Transverse colon (tissue), 4 donors: ENCODE measurements around the gene TAP1. TPM values are rescaled to one million over a fixed set of nuclear protein-coding genes. Genes with fewer than 3 reads are reported as not detected.

Experiments used
- DNase-seq: peaks from one replicate; pipeline ENCODE4 v3.0.0-alpha.2; 2019
- H3K27ac ChIP-seq, 4 donors: fragments of 200-600 bp; sonication (generic); 2 replicates each; pipeline ENCODE4 v1.5.1; 2016 to 2018; ENCODE audit warnings: inconsistent platforms in 4 of 4
- H3K27me3 ChIP-seq: fragments of 200-600 bp; sonication (generic); 2 replicates; pipeline ENCODE4 v1.5.1; 2017; ENCODE audit warnings: inconsistent platforms
- H3K36me3 ChIP-seq, 4 donors: fragments of 200-600 bp; sonication (generic); 2 replicates each; pipeline ENCODE4 v1.5.1; 2017 to 2019; ENCODE audit warnings: inconsistent platforms in 4 of 4
- H3K4me1 ChIP-seq, 4 donors: fragments of 200-600 bp; sonication (generic); 2 replicates each; pipeline ENCODE4 v1.5.1; 2017 to 2020; ENCODE audit warnings: inconsistent platforms in 4 of 4
- H3K4me3 ChIP-seq, 4 donors: fragments of 200-600 bp; sonication (generic); 1 replicate in 1 of 4; 2 replicates in 3 of 4; pipeline versions ENCODE4 v1.5.1 to v1.6.1; 2017 to 2019; ENCODE audit warnings: inconsistent platforms in 4 of 4
- H3K9me3 ChIP-seq, 2 donors: fragments of 200-600 bp; sonication (generic); 2 replicates each; pipeline ENCODE4 v1.5.1; 2017 to 2019; ENCODE audit warnings: inconsistent platforms in 2 of 2
- CTCF ChIP-seq, 5 experiments: fragments of 200-600 bp in 3 of 5; fragments of 450-650 bp in 2 of 5; sonication (generic) in 3 of 5; IDR thresholded peaks; 1 replicate in 2 of 5; 2 replicates in 3 of 5; pipeline ENCODE4 v1.5.1; 2016 to 2017; ENCODE audit warnings: antibody characterized with exemption in 5 of 5, inconsistent platforms in 3 of 5, mild to moderate bottlenecking in 2 of 5, moderate library complexity in 1 of 5
- EP300 ChIP-seq: sonication (generic); formaldehyde crosslinking; IDR thresholded peaks from one replicate; pipeline ENCODE4 v1.6.1; 2017; ENCODE audit warnings: antibody characterized with exemption, low read depth
- POLR2A ChIP-seq: fragments of 450-650 bp; IDR thresholded peaks from one replicate; pipeline ENCODE4 v1.6.1; 2016; ENCODE audit warnings: antibody characterized with exemption, mild to moderate bottlenecking, moderate library complexity
- POLR2AphosphoS5 ChIP-seq, 3 donors: sonication (generic); formaldehyde crosslinking; IDR thresholded peaks; one replicate each; pipeline ENCODE4 v1.6.1; 2016; ENCODE audit warnings: antibody characterized with exemption in 3 of 3
- WGBS, 2 donors: methylation state at CpG; one replicate each; pipeline ENCODE4 v1.1.5; 2018; ENCODE audit warnings: low coverage in 1 of 2; 5-methylcytosine and 5-hydroxymethylcytosine counted together
- in situ Hi-C, 4 donors: fragments of 200-750 bp; cut with MboI; loops; one replicate each; pipeline versions ENCODE4 v1.15.0 to v1.15.1; 2017; ENCODE audit warnings: low sequenced_read_pairs in 3 of 4, low pct_ligation_motif_present in 1 of 4, low pct_unique_long_range_greater_than_20kb in 1 of 4
- intact Hi-C: fragments of 100-400 bp; cut with DNase I; formaldehyde crosslinking; loops from one replicate; pipeline ENCODE4 v1.15.1; 2023; ENCODE audit warnings: low total_unique reads
- small RNA-seq, 4 donors: library from RNA; depleted of rRNA; stranded (forward); fragments of <200 nt; gene quantifications; one replicate each; pipeline ENCODE3, GENCODE V24; 2016
- total RNA-seq, 4 donors: library from RNA; depleted of rRNA; stranded (reverse); fragments of >200 nt; gene quantifications; one replicate each; pipeline ENCODE4 v1.1.0, GENCODE V29; 2016

The TAP1 gene
- total RNA-seq, 4 donors from 2014 or later = 63.2 to 87.9 (median 75.3) TPM

GRCh38 chr6:32796848-32797776 lies 56.4 kb downstream of the TAP1 start:
- in situ Hi-C loops = loop anchor here (5.0 to 25.0 kb wide), 4 partner anchors 102 to 560 kb away; no protein-coding TSS in a partner anchor
- peak overlapping the region in 1 of 4 donors; percentile 19 for H3K4me3 ChIP-seq

More at GRCh38 chr6:32796848-32797776, 56.4 kb downstream of the TAP1 start:
- Histone ChIP-seq H3K27ac (no peak overlapping the region), H3K9me3 (peaks cover 0 to 4% of the 10 kb centered on the region in 2 donors), H3K4me1 (peaks cover 0 to 7% (median 2%) of the 10 kb centered on the region in 4 donors), H3K27me3 (peaks cover 82% of the 10 kb centered on the region), H3K36me3 (no peaks in the 10 kb centered on the region)
- TF ChIP-seq POLR2A (no peak), POLR2AphosphoS5 (IDR thresholded peaks at IDR 0.05) (no peak), CTCF (IDR thresholded peaks at IDR 0.05) (peak; percentile 89 to 93 (median 91)), EP300 (no peak)
- intact Hi-C loops = loop anchor here (5.0 kb wide), 1 partner anchor 385 kb away; no protein-coding TSS in a partner anchor
- WGBS, 2 donors = 12 to 20% methylated on average over 14 to 30 of the region's 30 CpGs
- DNase-seq = peak; percentile 81

Small RNAs within 50 kb of the gene (small RNA-seq; reads per million reads assigned to genes)
- 0 reads per million in 4 donors for gene HLA-Z

Other genes starting within 250 kb of the TAP1 start
- gene HLA-DQA1, start 216.3 kb downstream of the TAP1 start, total RNA-seq = 1 to 10 TPM in 2 of 4 donors, under 1 TPM in 1, not detected in 1; 0.41 to 4.5 (median 3.2) TPM
- gene HLA-DQB1, start 187.0 kb downstream of the TAP1 start, total RNA-seq = 1 to 10 TPM in 2 of 4 donors, under 1 TPM in 1, not detected in 1; 0.14 to 1.9 (median 1.1) TPM
- 1 to 10 TPM in 1 of 4 donors, not detected in 3; 2.7 TPM for gene HLA-DQA2, start 112.3 kb downstream of the TAP1 start, total RNA-seq
- under 1 TPM in 2 of 4 donors, not detected in 2; 0.27 to 0.32 TPM for gene HLA-DQB2, start 90.2 kb downstream of the TAP1 start, total RNA-seq
- gene HLA-DOB, start 36.7 kb downstream of the TAP1 start, total RNA-seq = 1 to 10 TPM in 1 of 4 donors, not detected in 3; 5.7 TPM
- 10 to 100 TPM; 12.3 to 48.2 (median 27.1) TPM for gene TAP2, start 15.0 kb downstream of the TAP1 start, total RNA-seq
- 10 to 100 TPM in 3 of 4 donors, 1 to 10 TPM in 1; 9.4 to 95.2 (median 72.6) TPM for gene PSMB8, start 9.7 kb downstream of the TAP1 start, total RNA-seq
- gene PSMB9, start 488 bp upstream of the TAP1 start, total RNA-seq = 10 to 100 TPM; 14.6 to 44.1 (median 32.9) TPM
- gene HLA-DMB, start 87.3 kb upstream of the TAP1 start, total RNA-seq = 10 to 100 TPM in 2 of 4 donors, 1 to 10 TPM in 2; 1.8 to 20.8 (median 13.2) TPM
- 10 to 100 TPM in 3 of 4 donors, 1 to 10 TPM in 1; 1.4 to 40.4 (median 20.8) TPM for gene HLA-DMA, start 99.4 kb upstream of the TAP1 start, total RNA-seq
- gene BRD2, start 114.9 kb upstream of the TAP1 start, total RNA-seq = 100 to 1,000 TPM; 116 to 612 (median 238) TPM
- 1 to 10 TPM in 3 of 4 donors, under 1 TPM in 1; 0.82 to 7.9 (median 2.6) TPM for gene HLA-DOA, start 155.9 kb upstream of the TAP1 start, total RNA-seq
- 10 to 100 TPM in 3 of 4 donors, 1 to 10 TPM in 1; 2.2 to 77.8 (median 28.7) TPM for gene HLA-DPA1, start 219.9 kb upstream of the TAP1 start, total RNA-seq
- 10 to 100 TPM in 3 of 4 donors, 1 to 10 TPM in 1; 10.0 to 68.0 (median 40.4) TPM for gene HLA-DPB1, start 222.3 kb upstream of the TAP1 start, total RNA-seq